Hepatocyte (in vitro differentiated cells): ENCODE results near the gene ELFN1.

Experiments used
- CTCF ChIP-seq: fragments of 200-600 bp; sonication (generic); IDR thresholded peaks from 2 replicates; pipeline ENCODE4 v1.5.1; 2016; ENCODE audit warnings: antibody characterized with exemption, mild to moderate bottlenecking; ENCODE audit not compliant: poor library complexity
- EZH2 ChIP-seq: fragments of 200-600 bp; sonication (generic); IDR thresholded peaks from 2 replicates; pipeline ENCODE4 v1.6.1; 2016; ENCODE audit warnings: antibody characterized with exemption, mild to moderate bottlenecking, borderline replicate concordance
- EZH2phosphoT487 ChIP-seq: fragments of 200-600 bp; sonication (generic); IDR thresholded peaks from one replicate; pipeline ENCODE4 v1.6.1; 2018; ENCODE audit warnings: antibody characterized with exemption, mild to moderate bottlenecking, low read depth, moderate library complexity; ENCODE audit not compliant: unreplicated experiment, severe bottlenecking

- TF ChIP-seq EZH2 = no peak
- TF ChIP-seq CTCF = no peak
- TF ChIP-seq EZH2phosphoT487 = no peak
Measured at GRCh38 chr7:1700536-1701333, 30.7 kb downstream of the ELFN1 start.
